HepG2 (cell line): Measurements from ENCODE around the gene NLRP2B. TPM values are rescaled to one million over a fixed set of nuclear protein-coding genes. Genes with fewer than 3 reads are reported as not detected.

Experiments used
- ATAC-seq: fragments of 200-7000 bp; cut with Tn5 transposase; 3 replicates; pipeline ENCODE4 v1.9.1; 2020; ENCODE audit warnings: mild to moderate bottlenecking, moderate library complexity
- BruUV-seq: library from RNA; stranded (reverse); fragments of 400-500 nt; replicated peaks from 2 replicates; lab custom pipeline; 2021; lab: Mats Ljungman, UMichigan
- CTCF ChIA-PET: fragments of 300-600 bp; formaldehyde crosslinking; extraction: SDS; loops from one replicate; lab custom pipeline; 2021; ENCODE audit warnings: low total read pairs, inconsistent platforms, low intra/inter-chr PET ratio; lab: Yijun Ruan, JAX
- POLR2A ChIA-PET: fragments of 350-600 bp; sonication (Branson Sonifier 250); formaldehyde crosslinking; loops from one replicate; lab custom pipeline; 2020; ENCODE audit warnings: antibody characterized with exemption, inconsistent platforms; lab: Yijun Ruan, JAX
- DNase-seq: peaks from one replicate; pipeline ENCODE4 v3.0.0-alpha.2; 2015; ENCODE audit warnings: low spot score
- FAIRE-seq: peaks from 3 replicates; lab custom pipeline; 2011; peaks lifted over from hg19 to GRCh38; lab: Jason Lieb, UNC
- H2AFZ ChIP-seq: one replicate; pipeline ENCODE4 v1.6.1; 2011; ENCODE audit warnings: low read length, inconsistent platforms
- H3K27ac ChIP-seq: fragments of 300-600 bp; 3 replicates; pipeline ENCODE4 v1.8.0; 2011; ENCODE audit warnings: mixed run types, mild to moderate bottlenecking, mixed read lengths, low read length, inconsistent platforms; ENCODE audit not compliant: insufficient read depth; ENCODE audit errors: extremely low read length
- H3K27me3 ChIP-seq, 2 experiments: fragments of 200-600 bp in 1 of 2; 2 replicates in 1 of 2; 3 replicates in 1 of 2; pipeline versions ENCODE4 v1.6.0 to v1.8.0; 2011; ENCODE audit warnings: low read length in 2 of 2, mild to moderate bottlenecking in 2 of 2, moderate library complexity in 2 of 2, inconsistent platforms in 1 of 2; ENCODE audit not compliant: insufficient read depth in 2 of 2, control insufficient read depth in 1 of 2
- H3K36me3 ChIP-seq, 2 experiments: fragments of 200-600 bp in 1 of 2; replicated peaks in 1 of 2; 2 replicates in 1 of 2; 3 replicates in 1 of 2; pipeline versions ENCODE4 v1.5.1 to v1.8.0; 2011; ENCODE audit warnings: low read length in 2 of 2, inconsistent platforms in 1 of 2; ENCODE audit not compliant: insufficient read depth in 2 of 2, control insufficient read depth in 1 of 2
- H3K4me1 ChIP-seq: 2 replicates; pipeline ENCODE4 v1.5.1; 2012; ENCODE audit warnings: low read length, inconsistent platforms; ENCODE audit not compliant: insufficient read depth
- H3K4me2 ChIP-seq: 2 replicates; pipeline ENCODE4 v1.6.0; 2011; ENCODE audit warnings: low read depth, low read length, inconsistent platforms
- H3K4me3 ChIP-seq, 3 experiments: fragments of 200-600 bp in 1 of 3; sonication (generic), shearing (Covaris generic) in 1 of 3; replicated peaks in 1 of 3; 2 replicates each; pipeline ENCODE4 v1.5.1; 2011 to 2016; ENCODE audit warnings: low read length in 3 of 3, inconsistent platforms in 2 of 3, low read depth in 2 of 3, mild to moderate bottlenecking in 2 of 3, control low read depth in 1 of 3, mixed read lengths in 1 of 3; ENCODE audit not compliant: insufficient read depth in 1 of 3
- H3K79me2 ChIP-seq: one replicate; pipeline ENCODE4 v1.6.1; 2011; ENCODE audit warnings: low read length, inconsistent platforms; ENCODE audit not compliant: insufficient read depth
- H3K9ac ChIP-seq: 2 replicates; pipeline ENCODE4 v1.6.0; 2011; ENCODE audit warnings: mild to moderate bottlenecking, low read depth, low read length, inconsistent platforms; ENCODE audit not compliant: insufficient read depth
- H3K9me3 ChIP-seq: 2 replicates; pipeline ENCODE4 v1.5.1; 2012; ENCODE audit warnings: mild to moderate bottlenecking, low read length
- H4K20me1 ChIP-seq: 2 replicates; pipeline ENCODE4 v1.6.0; 2011; ENCODE audit warnings: inconsistent platforms, mild to moderate bottlenecking, low read length, moderate library complexity; ENCODE audit not compliant: insufficient read depth
- HOXA3 ChIP-seq: sonication (generic); formaldehyde crosslinking; IDR thresholded peaks from 2 replicates; pipeline ENCODE4 v1.5.0; 2020; ENCODE audit warnings: missing genetic modification reagents
- MIER3 ChIP-seq: IDR thresholded peaks from 2 replicates; pipeline ENCODE4 v1.6.1; 2016; ENCODE audit warnings: missing compliant biosample characterization, borderline replicate concordance
- SRSF9 ChIP-seq: fragments of 200-400 bp; formaldehyde crosslinking; IDR thresholded peaks from 2 replicates; pipeline ENCODE4 v1.6.1; 2018; ENCODE audit warnings: borderline replicate concordance, mild to moderate bottlenecking, low read depth, low read length; ENCODE audit not compliant: insufficient read depth, poor library complexity, severe bottlenecking
- TIGD3 ChIP-seq: sonication (generic); formaldehyde crosslinking; IDR thresholded peaks from 2 replicates; pipeline ENCODE4 v1.5.1; 2020; ENCODE audit warnings: mild to moderate bottlenecking, missing genetic modification reagents, borderline replicate concordance
- ZNF546 ChIP-seq: sonication (generic); formaldehyde crosslinking; conservative IDR thresholded peaks from 2 replicates; pipeline ENCODE4 v1.8.1; 2023; ENCODE audit warnings: mild to moderate bottlenecking, missing genetic modification reagents
- WGBS: methylation state at CpG from one replicate; pipeline ENCODE4 v1.1.6; 2017; ENCODE audit warnings: low lambda C conversion rate; 5-methylcytosine and 5-hydroxymethylcytosine counted together
- in situ Hi-C: cut with HindIII; loops from 2 replicates; pipeline ENCODE4 v1.10.0; 2017; ENCODE audit warnings: low pct_unique_long_range_greater_than_20kb; ENCODE audit not compliant: extremely low pct_ligation_motif_present
- intact Hi-C: fragments of 100-400 bp; cut with micrococcal nuclease; formaldehyde crosslinking; loops from one replicate; pipeline ENCODE4 v1.10.0; 2022; ENCODE audit not compliant: unreplicated experiment
- polyA plus RNA-seq, 8 experiments: library from polyadenylated mRNA; depleted of rRNA in 3 of 8; stranded (reverse) in 7 of 8; unstranded in 1 of 8; fragments of >200 nt; fragmentation: Illumina TruSeq in 4 of 8; extraction: Trizol in 4 of 8; gene quantifications; 2 replicates each; pipeline versions ENCODE4 v1.2.1 to v1.2.3, GENCODE V29; 2011 to 2016; ENCODE audit warnings: low read depth in 4 of 8, missing spikeins in 1 of 8, mixed read lengths in 1 of 8; ENCODE audit not compliant: insufficient read depth in 1 of 8
- total RNA-seq, 5 experiments: library from RNA; depleted of rRNA; stranded (reverse); fragments of >200 nt; fragmentation: Illumina TruSeq; extraction: Trizol; gene quantifications; 2 replicates each; pipeline ENCODE4 v1.2.3, GENCODE V29; 2016; ENCODE audit warnings: low read depth in 1 of 5

Gene NLRP2B
- total and polyA plus RNA-seq, 2 of the 13 experiments (the other 11 are each of a cell fraction or from before 2014, with no cell fraction given), result not detected

- no peak overlapping the region for H2AFZ ChIP-seq
- no peaks in the 10 kb centered on the region for H3K4me1 ChIP-seq
- BruUV-seq, result no TSS peak
- H3K4me2 ChIP-seq, result no peak overlapping the region
- H3K9ac ChIP-seq, result no peak overlapping the region
- POLR2A ChIA-PET, result no interaction called here
- FAIRE-seq (no peak), DNase-seq (no peak), ATAC-seq (no peak)
- no peaks in the 10 kb centered on the region for H3K27me3 ChIP-seq
- in situ Hi-C loops, result no loop called here
- H3K27ac ChIP-seq, result no peak overlapping the region
- CTCF ChIA-PET, result no interaction called here
- no peaks in the 10 kb centered on the region for H3K36me3 ChIP-seq
- TF ChIP-seq TIGD3 (CRISPR knock-in tag) (no peak), SRSF9 (no peak), ZNF546 (no peak), HOXA3 (CRISPR knock-in tag) (no peak)
- no peak overlapping the region for H3K4me3 ChIP-seq
- H3K9me3 ChIP-seq, result peaks cover 6% of the 10 kb centered on the region; the same call in 1 of the 2 replicates
- intact Hi-C loops, result no loop called here
- H3K79me2 ChIP-seq, result no peaks in the 10 kb centered on the region
- no peaks in the 10 kb centered on the region for H4K20me1 ChIP-seq
- 19% methylated on average over 2 of the region's 4 CpGs for WGBS
Measured at GRCh38 chrX:57651169-57651919, 28.7 kb downstream of the NLRP2B start.

- Histone ChIP-seq H2AFZ (no peak overlapping the region), H3K9ac (no peak overlapping the region), H3K27me3 (no peaks in the 10 kb centered on the region), H3K4me1 (peaks cover 15% of the 10 kb centered on the region), H3K36me3 (no peaks in the 10 kb centered on the region), H3K4me2 (no peak overlapping the region), H3K79me2 (no peaks in the 10 kb centered on the region), H3K9me3 (no peaks in the 10 kb centered on the region), H4K20me1 (no peaks in the 10 kb centered on the region), H3K27ac (no peak overlapping the region), H3K4me3 (no peak overlapping the region)
- ATAC-seq (no peak), FAIRE-seq (no peak), DNase-seq (no peak)
- intact Hi-C loops, result no loop called here
- TF ChIP-seq MIER3 (CRISPR knock-in tag), result no peak
- no TSS peak for BruUV-seq
- in situ Hi-C loops, result no loop called here
- POLR2A ChIA-PET, result no interaction called here
- CTCF ChIA-PET, result no interaction called here
Measured at GRCh38 chrX:57647020-57647419, 33.0 kb downstream of the NLRP2B start.
